Peyer's patch (tissue), 4 donors: ENCODE results near the gene TRAPPC4. TPM values are rescaled to one million over a fixed set of nuclear protein-coding genes. Genes with fewer than 3 reads are reported as not detected.
"Not testable (repeated sequence)": the region's sequence is repeated elsewhere in the genome, so short reads cannot be mapped to it uniquely, and the experiment has no call there.

ENCODE experiments used
- DNase-seq, 3 donors: peaks; one replicate each; pipeline ENCODE4 v3.0.0-alpha.2; 2017 to 2019
- H3K27ac ChIP-seq, 4 donors: fragments of 200-600 bp; sonication (generic); one replicate each; pipeline ENCODE4 v1.5.1; 2016 to 2019
- H3K27me3 ChIP-seq, 2 donors: fragments of 200-600 bp; sonication (generic); one replicate each; pipeline ENCODE4 v1.5.1; 2019
- H3K36me3 ChIP-seq, 3 donors: fragments of 200-600 bp; sonication (generic); one replicate each; pipeline ENCODE4 v1.5.1; 2016 to 2019
- H3K4me1 ChIP-seq, 4 donors: fragments of 200-600 bp; sonication (generic); one replicate each; pipeline ENCODE4 v1.5.1; 2016 to 2019
- H3K4me3 ChIP-seq, 4 donors: fragments of 200-600 bp; sonication (generic); 1 replicate in 3 of 4; 2 replicates in 1 of 4; pipeline ENCODE4 v1.5.1; 2016 to 2019; ENCODE audit warnings: mild to moderate bottlenecking in 1 of 4
- H3K9me3 ChIP-seq, 4 donors: fragments of 200-600 bp; sonication (generic); one replicate each; pipeline ENCODE4 v1.5.1; 2016 to 2019; ENCODE audit warnings: mild to moderate bottlenecking in 1 of 4
- CTCF ChIP-seq, 6 experiments: fragments of 450-650 bp in 4 of 6; fragments of 200-600 bp in 2 of 6; sonication (generic) in 1 of 6; IDR thresholded peaks; one replicate each; pipeline ENCODE4 v1.5.1; 2017 to 2019; ENCODE audit warnings: antibody characterized with exemption in 6 of 6, mild to moderate bottlenecking in 3 of 6, moderate library complexity in 1 of 6
- POLR2A ChIP-seq, 2 donors: fragments of 450-650 bp; IDR thresholded peaks; one replicate each; pipeline ENCODE4 v1.5.1; 2017; ENCODE audit warnings: antibody characterized with exemption in 2 of 2, mild to moderate bottlenecking in 2 of 2, moderate library complexity in 2 of 2
- total RNA-seq, 4 donors: library from RNA; depleted of rRNA; stranded (reverse); fragments of >200 nt; gene quantifications; one replicate each; pipeline ENCODE4 v1.1.0, GENCODE V29; 2016

The TRAPPC4 gene
- total RNA-seq, 4 donors from 2014 or later: 52.8 to 104 (median 77.8) TPM

GRCh38 chr11:119031912-119032280 is 13.3 kb downstream of the TRAPPC4 start:
- no peak overlapping the region for H3K27ac ChIP-seq
- peaks cover 0 to 20% (median 4%) of the 10 kb centered on the region in 4 donors for H3K4me1 ChIP-seq
- H3K9me3 ChIP-seq: no peaks in the 10 kb centered on the region
- H3K36me3 ChIP-seq: peaks cover 0 to 3% (median 0%) of the 10 kb centered on the region in 3 donors
- no peak overlapping the region for H3K4me3 ChIP-seq
- TF ChIP-seq CTCF (IDR thresholded peaks at IDR 0.05): no peak
- TF ChIP-seq POLR2A (IDR thresholded peaks at IDR 0.05): no peak
- no peaks in the 10 kb centered on the region for H3K27me3 ChIP-seq
- no peak for DNase-seq

- H3K27ac ChIP-seq, H3K4me3 ChIP-seq, DNase-seq, H3K27me3 ChIP-seq, H3K9me3 ChIP-seq, H3K36me3 ChIP-seq: not testable (repeated sequence)
- H3K4me1 ChIP-seq: peaks cover 0 to 17% (median 4%) of the 10 kb centered on the region in 4 donors
These were observed 14.9 kb downstream of the TRAPPC4 start for GRCh38 chr11:119033421-119033820.

DNA sequence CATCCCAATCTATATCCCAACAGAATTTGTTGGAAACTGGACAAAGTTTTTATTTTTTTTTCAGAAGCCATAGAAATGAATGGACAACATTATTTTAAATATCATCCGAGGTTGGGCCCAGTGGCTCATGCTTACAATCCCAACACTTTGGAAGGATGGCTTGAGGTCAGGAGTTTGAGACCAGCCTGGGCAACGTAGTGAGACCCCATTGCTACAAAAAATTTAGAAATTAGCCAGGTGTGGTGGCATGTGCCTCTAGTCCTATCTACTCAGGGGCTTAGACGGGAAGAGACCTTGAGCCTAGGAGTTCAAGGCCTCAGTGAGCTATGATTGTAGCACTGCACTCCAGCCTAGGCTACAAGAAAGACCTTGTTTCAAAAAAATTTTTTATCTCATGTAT is 16.2 kb downstream of the TRAPPC4 start:
- Histone ChIP-seq H3K4me1 (peaks cover 0 to 9% (median 0%) of the 10 kb centered on the region in 4 donors), H3K36me3 (no peaks in the 10 kb centered on the region), H3K27me3 (no peaks in the 10 kb centered on the region), H3K4me3 (no peak overlapping the region), H3K27ac (no peak overlapping the region), H3K9me3 (no peaks in the 10 kb centered on the region)
- DNase-seq: no peak
- TF ChIP-seq POLR2A (IDR thresholded peaks at IDR 0.05) (no peak), CTCF (IDR thresholded peaks at IDR 0.05) (no peak)

DNA sequence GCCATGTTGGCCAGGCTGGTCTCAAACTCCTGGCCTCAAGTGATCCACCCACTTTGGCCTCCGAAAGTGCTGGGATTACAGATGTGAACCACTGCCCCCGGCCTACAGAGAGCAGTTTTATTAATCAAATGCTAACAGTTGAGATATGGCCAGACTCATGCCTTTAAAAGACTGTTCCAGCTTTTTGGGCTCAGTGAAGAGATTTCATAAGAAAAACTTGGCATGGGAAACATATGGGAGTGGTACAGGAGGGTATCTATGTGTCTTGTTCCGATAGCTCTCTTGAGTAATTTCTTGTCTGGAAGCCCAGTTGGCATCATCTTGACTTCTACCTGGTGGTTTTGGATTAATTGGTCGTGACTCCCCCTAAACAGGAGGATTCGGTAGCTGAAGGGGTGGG is 20.3 kb downstream of the TRAPPC4 start:
- no peak for TF ChIP-seq POLR2A (IDR thresholded peaks at IDR 0.05)
- no peak for TF ChIP-seq CTCF (IDR thresholded peaks at IDR 0.05)
- no peak for DNase-seq

GRCh38 chr11:119039471-119039870 is 20.9 kb downstream of the TRAPPC4 start:
- not testable (repeated sequence) for H3K4me1 ChIP-seq, H3K36me3 ChIP-seq, DNase-seq, H3K27me3 ChIP-seq, H3K9me3 ChIP-seq, H3K27ac ChIP-seq, H3K4me3 ChIP-seq

More for the DNA sequence above, 20.3 kb downstream of the TRAPPC4 start:
- H3K27me3 ChIP-seq: no peaks in the 10 kb centered on the region
- no peaks in the 10 kb centered on the region for H3K9me3 ChIP-seq
- H3K4me1 ChIP-seq: no peaks in the 10 kb centered on the region
- H3K27ac ChIP-seq: no peak overlapping the region
- H3K36me3 ChIP-seq: no peaks in the 10 kb centered on the region
- H3K4me3 ChIP-seq: no peak overlapping the region

DNA sequence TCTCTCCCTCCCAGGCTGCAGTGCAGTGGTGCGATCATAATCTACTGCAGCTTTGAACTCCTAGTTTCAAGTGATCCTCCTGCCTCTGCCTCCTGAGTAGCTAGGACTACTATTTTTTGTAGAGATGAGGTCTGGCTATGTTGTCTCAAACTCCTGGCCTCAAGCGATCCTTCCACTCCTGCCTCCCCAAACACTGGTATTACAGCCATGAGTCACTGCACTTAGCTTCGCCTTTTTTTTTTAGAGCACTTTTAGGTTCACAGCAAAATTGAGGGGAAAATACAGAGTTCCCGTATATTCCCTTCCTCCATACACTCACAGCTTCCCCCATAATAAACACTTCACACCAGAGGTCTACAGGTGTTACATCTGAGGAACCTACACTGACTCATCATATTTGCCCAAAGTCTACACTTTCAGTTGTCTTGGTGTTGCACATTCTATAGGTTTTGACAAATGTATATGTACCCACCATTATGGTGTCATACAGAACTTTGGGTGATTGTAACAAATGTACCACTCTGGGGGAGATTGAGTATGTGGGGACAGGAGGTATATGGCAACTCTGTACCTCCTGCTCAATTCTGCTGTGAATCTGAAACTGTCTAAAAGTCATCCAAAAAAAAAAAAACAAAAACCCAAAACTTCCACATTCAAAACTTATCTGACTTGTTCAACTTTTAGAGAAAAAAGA is 23.4 kb downstream of the TRAPPC4 start:
- H3K36me3 ChIP-seq: peaks cover 0 to 20% (median 0%) of the 10 kb centered on the region in 3 donors
- H3K9me3 ChIP-seq: no peaks in the 10 kb centered on the region
- no peak overlapping the region for H3K27ac ChIP-seq
- TF ChIP-seq POLR2A (IDR thresholded peaks at IDR 0.05): no peak
- no peak for TF ChIP-seq CTCF (IDR thresholded peaks at IDR 0.05)
- no peak for DNase-seq
- H3K4me1 ChIP-seq: no peaks in the 10 kb centered on the region
- no peaks in the 10 kb centered on the region for H3K27me3 ChIP-seq
- no peak overlapping the region for H3K4me3 ChIP-seq

GRCh38 chr11:119042927-119043326 is 24.4 kb downstream of the TRAPPC4 start:
- H3K27ac ChIP-seq: no peak overlapping the region
- TF ChIP-seq CTCF (IDR thresholded peaks at IDR 0.05) (no peak), POLR2A (IDR thresholded peaks at IDR 0.05) (no peak)
- no peaks in the 10 kb centered on the region for H3K27me3 ChIP-seq
- H3K4me1 ChIP-seq: no peaks in the 10 kb centered on the region
- peaks cover 0 to 29% (median 0%) of the 10 kb centered on the region in 3 donors for H3K36me3 ChIP-seq
- no peaks in the 10 kb centered on the region for H3K9me3 ChIP-seq
- DNase-seq: no peak
- H3K4me3 ChIP-seq: no peak overlapping the region
